ENCODE data around the gene UBE3A.

UBE3A gene

GRCh38 chr15:25331404-25331803, 107.4 kb downstream of the UBE3A start:
- DNase-seq (ENCODE audit: low spot score) = no peak

- DNase-seq (ENCODE audit: low spot score) = no peak
These were observed 109.1 kb downstream of the UBE3A start for GRCh38 chr15:25329696-25330095.

GRCh38 chr15:25327686-25328085, 111.1 kb downstream of the UBE3A start:
- no peak for DNase-seq (ENCODE audit: low spot score)

GRCh38 chr15:25325187-25325586, 113.6 kb downstream of the UBE3A start:
- no peak for DNase-seq (ENCODE audit: low spot score)

- DNase-seq (ENCODE audit: low spot score) = no peak
These were observed 115.4 kb downstream of the UBE3A start for GRCh38 chr15:25323420-25323819.

GRCh38 chr15:25287823-25288222, 151.0 kb downstream of the UBE3A start:
- no peak for DNase-seq (ENCODE audit: low spot score)
